GM21447 (cell line): ENCODE results near the gene ELOVL2.

Experiments used
- ATAC-seq: cut with Tn5 transposase; IDR thresholded peaks from one replicate; pipeline ENCODE4 v1.9.1; 2021; ENCODE audit not compliant: unreplicated experiment

Gene ELOVL2

GRCh38 chr6:11058406-11058805 lies 14.3 kb upstream of the ELOVL2 start:
- no peak for ATAC-seq

DNA sequence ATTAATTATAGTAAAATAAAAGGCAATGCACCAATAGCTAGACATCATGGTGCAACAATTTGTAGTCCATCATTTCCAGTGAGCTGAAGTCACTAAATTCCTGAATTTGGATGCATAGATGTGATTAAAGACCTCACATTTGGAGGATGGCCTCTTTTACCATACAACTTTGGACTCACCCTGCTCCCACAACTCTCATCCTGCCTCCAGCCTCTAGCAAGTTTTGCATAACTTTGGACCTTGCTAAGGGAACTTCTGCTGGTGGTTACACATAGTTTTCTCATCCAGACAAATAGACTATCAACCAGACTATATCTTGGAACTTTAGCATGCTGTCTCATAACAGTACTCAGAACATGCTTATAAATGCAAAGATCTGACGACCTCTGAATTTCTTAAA lies 12.8 kb upstream of the ELOVL2 start:
- ATAC-seq: no peak

DNA sequence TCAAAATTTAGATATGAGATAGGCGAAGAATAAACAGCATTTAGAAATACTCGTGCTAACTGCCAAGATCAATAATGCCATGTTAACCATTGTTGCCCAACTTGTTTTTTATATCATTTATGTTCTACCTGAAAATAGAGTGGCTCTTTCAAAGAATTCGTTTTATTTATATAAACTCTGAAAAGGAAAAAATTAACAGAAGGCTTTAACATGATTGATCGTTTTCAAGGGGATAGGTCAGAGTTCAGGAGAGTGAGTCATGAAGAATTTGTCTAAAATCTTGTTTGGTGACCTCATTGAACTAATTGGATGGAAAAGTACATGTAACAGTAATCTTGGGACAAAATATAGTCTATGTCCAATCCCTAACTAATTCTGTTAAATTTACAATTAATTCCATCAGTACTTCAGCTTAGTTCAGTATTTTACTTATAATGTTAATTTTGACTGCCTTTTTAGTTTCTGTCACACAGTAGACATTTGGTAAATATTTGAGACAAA lies 11.1 kb upstream of the ELOVL2 start:
- ATAC-seq: no peak

GRCh38 chr6:11054722-11055121 lies 10.6 kb upstream of the ELOVL2 start:
- no peak for ATAC-seq

GRCh38 chr6:11053307-11053706 lies 9.2 kb upstream of the ELOVL2 start:
- no peak for ATAC-seq

DNA sequence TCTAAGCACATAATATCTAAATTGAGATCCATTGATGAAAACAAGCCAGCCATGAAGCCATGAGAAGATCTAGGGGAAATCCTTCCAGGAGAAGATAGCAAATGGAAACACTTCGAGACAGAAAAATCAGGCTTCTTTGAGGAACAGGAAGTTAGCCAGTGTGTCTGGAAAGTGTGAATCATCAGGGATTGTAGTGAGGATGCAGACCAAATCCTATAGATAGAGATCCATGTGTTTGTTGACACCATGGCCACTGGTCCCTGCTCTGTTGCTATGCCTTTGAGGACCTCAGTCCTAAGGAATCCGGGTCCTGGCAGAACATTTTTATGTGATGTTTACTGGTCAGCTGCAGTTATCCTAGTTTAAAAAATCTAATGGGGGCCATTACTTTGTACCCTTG lies 6.6 kb upstream of the ELOVL2 start:
- ATAC-seq: no peak

GRCh38 chr6:11044712-11045167 lies 635 bp upstream of the ELOVL2 start:
- no peak for ATAC-seq

DNA sequence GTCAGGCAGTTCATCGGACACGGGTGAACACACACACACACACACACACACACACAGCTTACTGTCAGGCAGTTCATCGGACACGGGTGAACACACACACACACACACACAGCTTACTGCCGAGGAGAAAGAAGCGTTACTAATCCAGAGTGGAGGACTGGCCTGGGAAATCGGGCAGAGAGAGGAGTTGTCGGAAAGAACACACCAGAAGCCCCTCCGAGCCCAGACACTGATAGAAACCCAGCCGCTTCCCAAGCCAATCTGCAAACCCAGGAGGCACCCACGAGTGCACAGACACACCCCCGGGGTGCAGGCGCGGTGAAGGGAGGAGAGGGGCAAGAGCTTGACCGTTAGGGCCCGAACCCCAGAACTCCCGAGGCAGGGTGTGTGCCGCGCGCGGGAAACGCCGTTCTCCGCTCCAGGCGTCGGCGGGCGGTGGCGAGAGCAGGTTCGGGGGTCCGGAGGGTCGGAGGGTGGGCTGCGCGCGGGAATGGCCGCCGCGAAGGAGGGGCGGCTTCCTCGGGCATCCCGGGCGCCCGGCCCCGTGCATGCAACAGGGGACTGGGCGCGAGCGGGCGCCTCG lies 636 bp downstream of the ELOVL2 start:
- no peak for ATAC-seq

- ATAC-seq: no peak
Measured at GRCh38 chr6:11042750-11043377, 1.2 kb downstream of the ELOVL2 start.

GRCh38 chr6:11042025-11042749 lies 1.9 kb downstream of the ELOVL2 start:
- no peak for ATAC-seq

- no peak for ATAC-seq
Measured at GRCh38 chr6:11040134-11040533, 4.0 kb downstream of the ELOVL2 start.

DNA sequence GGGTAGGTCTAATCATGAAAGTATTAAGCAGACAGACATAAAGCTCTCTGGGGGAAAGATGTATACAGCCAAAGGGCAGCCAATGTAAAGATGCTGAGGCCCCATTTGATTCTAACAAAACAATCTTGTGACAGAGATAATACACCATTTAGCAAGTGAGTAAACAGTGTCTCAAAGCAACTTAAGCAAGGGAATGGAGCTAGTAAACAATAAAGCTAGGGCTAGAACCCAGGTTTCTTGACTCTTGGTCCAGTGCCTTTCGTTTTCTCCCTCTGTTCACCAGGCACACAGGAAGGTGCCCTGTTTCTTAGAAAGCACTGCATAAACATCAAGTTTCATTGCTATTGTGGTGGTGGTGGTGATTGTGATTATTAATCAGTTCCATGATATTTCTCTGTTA lies 5.1 kb downstream of the ELOVL2 start:
- ATAC-seq: no peak

DNA sequence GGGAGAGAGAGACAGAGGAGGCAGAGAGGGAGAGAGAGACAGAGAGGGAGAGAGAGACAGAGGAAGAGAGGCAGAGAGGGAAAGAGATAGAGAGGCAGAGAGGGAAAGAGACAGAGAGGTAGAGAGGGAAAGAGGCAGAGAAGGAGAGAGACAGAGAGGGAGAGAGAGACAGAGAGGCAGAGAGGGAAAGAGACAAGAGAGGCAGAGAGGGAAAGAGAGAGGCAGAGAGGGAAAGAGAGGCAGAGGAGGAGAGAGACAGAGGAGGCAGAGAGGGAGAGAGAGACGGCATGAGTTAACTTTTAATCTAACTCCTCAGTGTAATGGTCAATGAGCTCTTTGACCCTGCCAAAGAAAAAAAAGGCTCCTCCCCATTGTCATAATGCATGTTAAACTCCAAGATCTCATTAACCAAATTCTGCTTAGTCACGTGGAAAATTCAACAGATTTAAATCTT lies 7.1 kb downstream of the ELOVL2 start:
- ATAC-seq: no peak

GRCh38 chr6:11036351-11036740 lies 7.8 kb downstream of the ELOVL2 start:
- no peak for ATAC-seq

- ATAC-seq: no peak
Measured at GRCh38 chr6:11035616-11036350, 8.3 kb downstream of the ELOVL2 start.

DNA sequence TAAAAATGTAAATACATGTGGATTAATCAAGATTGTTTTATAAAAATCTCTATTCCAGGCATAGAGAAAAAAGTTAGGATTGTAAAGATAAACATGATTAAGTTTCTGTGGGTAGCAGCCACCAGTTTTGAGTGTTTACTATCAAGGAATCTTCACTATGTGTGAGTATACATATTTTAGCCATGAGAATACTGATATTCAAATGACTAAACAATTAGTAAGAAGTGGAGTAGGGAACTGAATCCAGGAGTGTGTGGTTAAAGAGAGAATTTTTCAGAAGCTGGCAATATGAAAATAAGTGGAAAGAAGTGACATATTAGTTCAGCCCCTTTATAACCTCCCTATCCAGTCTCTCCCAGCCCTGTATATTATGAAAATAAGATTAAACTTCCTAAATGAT lies 10.3 kb downstream of the ELOVL2 start:
- no peak for ATAC-seq

- ATAC-seq: no peak
Measured at GRCh38 chr6:11030904-11031303, 13.2 kb downstream of the ELOVL2 start.

- ATAC-seq: no peak
Measured at GRCh38 chr6:11028959-11029358, 15.1 kb downstream of the ELOVL2 start.

DNA sequence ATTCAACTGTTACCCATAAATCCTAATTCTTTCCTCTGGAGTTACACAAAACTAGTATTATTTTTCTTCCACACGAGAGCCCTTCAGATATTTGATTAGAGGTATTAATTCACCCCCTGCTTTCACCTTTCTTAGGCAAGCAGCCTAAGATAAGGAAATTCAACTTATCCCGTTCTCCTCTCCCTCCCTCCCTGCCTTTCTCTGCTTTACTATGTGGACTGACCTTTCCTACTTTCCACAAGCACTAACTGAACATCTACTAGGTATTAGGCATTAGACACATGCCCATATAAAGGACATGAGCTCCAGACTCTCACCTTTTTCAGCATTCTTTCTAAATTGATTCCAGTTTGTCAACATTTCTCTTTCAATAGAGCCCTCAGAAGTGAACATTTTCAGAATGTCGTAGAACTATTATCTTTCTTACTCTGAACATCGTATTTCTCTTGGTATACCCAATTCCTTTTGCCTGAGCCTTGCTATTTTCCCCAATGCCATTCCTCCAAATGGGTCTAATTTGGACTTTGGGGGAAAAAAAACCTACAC lies 16.5 kb downstream of the ELOVL2 start:
- ATAC-seq: no peak

- peak; percentile 94 for ATAC-seq
Measured at GRCh38 chr6:11025921-11026635, 18.0 kb downstream of the ELOVL2 start.
